Left colon (tissue), 2 donors: ENCODE results near the gene RAX. TPM values are rescaled to one million over a fixed set of nuclear protein-coding genes. Genes with fewer than 3 reads are reported as not detected.

Experiments
- ATAC-seq: fragments of 200-7000 bp; cut with Tn5 transposase; one replicate; pipeline ENCODE4 v1.9.1; 2020; ENCODE audit warnings: mild to moderate bottlenecking, moderate library complexity
- DNase-seq, 2 donors: peaks; one replicate each; pipeline ENCODE4 v3.0.0-alpha.2; 2020
- intact Hi-C, 2 donors: fragments of 100-400 bp; cut with DNase I in 1 of 2; cut with micrococcal nuclease in 1 of 2; formaldehyde crosslinking; loops; one replicate each; pipeline versions ENCODE4 v1.11.2 to v1.14.0; 2022; cut with DNase I, micrococcal nuclease
- total RNA-seq, 2 donors: library from RNA; stranded (reverse); fragmentation: NEBNext Ultra II Directional; extraction: Animal tissue kit (Norgen Biotek cat#: 25700); gene quantifications; one replicate each; pipeline ENCODE4 v1.2.1, GENCODE V29; 2021
- donor health status: DM: no; HTN: no; CAD: no.
- donor health status: DM: yes; HTN: yes; CAD: no.

Gene RAX
- total RNA-seq, 2 donors from 2014 or later = not detected

DNA sequence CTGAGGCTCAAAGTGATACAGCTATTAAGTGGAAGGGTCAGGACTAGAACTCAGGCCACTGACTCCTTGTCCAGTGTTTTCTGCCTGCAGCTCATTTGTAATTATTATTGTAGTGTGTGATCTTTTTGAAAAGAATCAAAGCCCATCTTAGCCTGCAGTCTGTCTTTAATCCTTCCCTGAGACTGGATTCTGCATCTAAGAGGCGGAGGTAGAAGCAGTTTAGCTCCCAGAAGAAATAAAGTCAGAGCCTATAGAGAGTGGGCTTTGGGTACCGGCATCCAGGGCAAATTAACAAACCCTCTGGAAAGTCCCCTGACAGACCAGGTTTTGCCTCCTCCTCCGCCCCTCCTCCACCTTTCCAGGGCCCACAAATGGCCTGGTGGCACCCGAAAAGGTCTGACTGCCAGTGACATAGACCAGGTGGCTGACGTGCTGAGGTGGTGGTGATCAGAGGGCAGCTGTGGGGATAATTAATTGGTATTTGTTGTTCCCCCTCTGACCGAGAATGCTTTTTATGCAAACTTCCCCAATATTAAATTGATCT is 2.2 kb upstream of the RAX start:
- intact Hi-C loops = no loop called here
- DNase-seq = no peak
- no peak for ATAC-seq

GRCh38 chr18:59274533-59274928 is 1.3 kb upstream of the RAX start:
- DNase-seq = no peak
- intact Hi-C loops = no loop called here
- no peak for ATAC-seq

DNA sequence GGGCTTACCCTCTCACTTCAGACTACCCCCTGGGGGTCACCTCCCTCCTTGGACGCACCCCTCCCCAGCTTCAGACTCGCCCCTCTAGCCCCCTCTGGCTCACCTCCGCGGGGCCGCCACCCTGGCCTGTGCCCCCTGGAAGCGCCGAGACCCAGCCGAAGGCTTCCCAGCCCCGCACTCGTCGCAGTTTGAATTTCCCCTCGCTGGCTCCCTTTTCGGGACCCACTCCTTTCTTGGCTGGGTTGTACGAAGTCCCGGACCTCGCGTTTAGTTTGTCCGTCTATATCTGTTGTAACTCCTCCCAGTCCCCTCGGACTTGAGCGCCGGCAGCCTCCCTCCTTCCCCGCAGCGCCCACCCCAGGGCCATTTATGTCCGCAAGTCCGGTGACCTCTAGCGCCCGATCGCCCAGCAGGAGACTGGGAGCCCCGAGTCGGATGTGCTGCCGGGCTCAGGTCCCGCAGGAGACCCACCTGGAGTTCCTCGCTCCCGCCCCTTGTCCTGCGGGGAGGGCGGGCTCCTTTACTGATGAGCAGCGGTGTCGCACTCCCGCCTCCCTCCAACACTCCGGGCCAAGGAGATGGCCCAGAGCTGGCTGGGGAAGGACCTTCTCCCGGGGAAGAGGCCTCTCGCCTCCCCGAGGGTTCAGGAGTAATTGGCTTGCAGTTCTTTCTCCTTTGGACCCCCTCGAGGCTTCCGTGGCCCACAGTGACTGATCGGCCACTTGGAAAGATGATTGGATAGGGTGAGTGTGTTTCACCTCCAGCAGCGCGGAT is 692 bp upstream of the RAX start:
- DNase-seq (no peak), ATAC-seq (no peak)
- intact Hi-C loops = no loop called here

DNA sequence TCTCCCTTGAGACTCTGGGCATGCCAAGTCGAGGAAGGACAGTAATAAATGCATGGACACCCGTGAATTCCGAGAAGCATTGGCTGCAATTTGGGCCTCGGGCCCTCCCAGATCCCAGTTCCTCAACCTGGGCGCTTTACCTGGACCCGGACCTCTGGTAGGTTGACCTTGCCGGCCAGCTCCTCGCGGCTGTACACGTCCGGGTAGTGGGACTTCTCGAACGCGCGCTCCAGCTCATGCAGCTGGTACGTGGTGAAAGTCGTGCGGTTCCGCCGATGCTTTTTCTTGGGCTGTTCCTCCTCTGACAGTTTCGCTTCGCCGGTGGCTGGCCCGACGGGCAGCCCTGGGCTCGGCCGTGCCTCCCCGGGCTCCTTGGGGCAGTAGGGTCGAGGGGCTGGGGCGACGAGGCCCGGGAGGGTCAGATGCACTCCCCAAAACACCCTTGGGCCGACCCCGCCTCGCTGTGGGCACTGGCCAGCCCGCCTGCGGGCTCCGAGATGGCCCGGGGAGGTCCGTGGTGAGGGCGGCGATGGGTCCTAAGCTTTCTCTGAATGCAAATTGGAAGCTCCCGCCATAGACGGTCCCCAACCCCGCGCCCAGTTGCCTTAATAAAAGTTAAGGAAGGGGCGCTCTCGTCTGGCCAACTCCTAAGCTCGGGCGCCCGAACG is 899 bp downstream of the RAX start:
- no peak for ATAC-seq
- intact Hi-C loops = no loop called here
- DNase-seq = no peak

DNA sequence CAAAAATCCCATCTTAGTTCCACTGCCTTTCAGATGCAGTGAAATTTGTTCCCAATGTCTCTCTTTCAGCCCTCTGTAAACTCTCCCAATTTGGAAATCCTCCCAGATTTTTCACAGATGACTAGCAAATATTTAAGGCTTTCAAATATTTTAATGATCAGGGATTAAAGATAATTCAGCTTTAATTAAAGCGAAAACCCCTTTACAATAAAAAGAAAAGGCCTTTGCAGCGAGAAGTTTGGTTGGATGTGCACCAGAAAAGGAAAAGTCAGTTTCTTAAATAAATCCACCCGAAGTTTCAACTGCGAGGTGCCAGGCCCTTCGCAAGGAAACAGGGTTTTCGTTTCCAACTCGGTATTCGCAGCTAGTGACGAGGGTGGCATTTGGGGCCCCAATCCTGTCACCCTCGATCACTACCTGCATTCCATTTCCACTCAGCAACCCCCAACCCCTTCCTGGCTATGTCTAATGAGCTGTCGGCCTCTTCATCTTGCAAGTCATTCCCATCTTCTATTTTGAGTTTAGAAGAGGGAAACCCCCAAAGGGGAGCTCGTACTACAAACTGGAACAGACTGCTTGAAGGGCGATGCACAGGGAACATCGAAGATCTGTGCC is 1.5 kb downstream of the RAX start:
- ATAC-seq (no peak), DNase-seq (no peak)
- intact Hi-C loops = no loop called here

- DNase-seq = no peak
- no peak for ATAC-seq
- intact Hi-C loops = no loop called here
Observed at GRCh38 chr18:59270689-59271257, 2.5 kb downstream of the RAX start.

GRCh38 chr18:59269563-59270119 is 3.6 kb downstream of the RAX start:
- intact Hi-C loops = no loop called here
- DNase-seq (no peak), ATAC-seq (no peak)

DNA sequence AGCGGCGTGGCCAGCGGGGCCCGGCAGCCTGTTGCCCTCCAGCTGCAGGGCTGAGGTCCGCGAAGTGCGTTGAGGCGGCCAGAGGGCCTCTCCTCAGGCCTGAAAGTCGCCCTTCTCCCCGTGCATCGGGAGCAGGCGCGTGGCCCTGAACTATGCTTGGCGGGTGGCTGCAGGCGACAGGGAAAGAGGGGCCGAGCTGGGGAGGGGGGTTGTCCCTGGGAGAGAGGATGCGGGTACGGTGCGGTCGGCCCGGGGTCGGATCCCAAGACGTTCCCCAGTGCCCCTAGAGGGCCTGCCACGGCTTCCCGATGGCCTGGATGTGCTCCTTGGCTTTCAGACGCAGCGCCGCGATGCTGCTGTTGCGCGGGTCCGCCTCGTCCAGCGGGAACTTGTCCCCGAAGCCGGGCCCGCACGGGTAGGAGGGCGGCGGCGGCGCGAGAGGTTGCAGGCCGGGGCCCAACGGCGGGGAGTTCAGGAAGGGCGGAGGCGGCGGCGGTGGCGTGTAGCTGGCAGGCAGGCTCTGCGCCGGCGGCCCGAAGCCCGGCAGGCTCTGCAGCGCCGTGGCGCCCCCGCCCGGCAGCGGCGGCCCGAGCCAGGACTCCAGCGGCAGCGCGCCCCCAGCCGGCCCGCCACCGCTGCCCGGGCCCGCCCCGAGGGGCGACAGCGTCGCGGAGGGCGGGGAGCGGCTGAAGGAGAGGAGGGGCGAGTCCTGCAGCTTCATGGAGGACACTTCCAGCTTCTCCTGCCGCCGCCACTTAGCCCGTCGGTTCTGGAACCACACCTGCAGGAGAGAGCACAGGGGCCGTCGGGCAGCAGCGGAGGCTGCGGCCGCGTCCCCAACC is 4.3 kb downstream of the RAX start:
- ATAC-seq = peak; percentile 69
- intact Hi-C loops = no loop called here
- peak in 1 of 2 donors; percentile 37 for DNase-seq

DNA sequence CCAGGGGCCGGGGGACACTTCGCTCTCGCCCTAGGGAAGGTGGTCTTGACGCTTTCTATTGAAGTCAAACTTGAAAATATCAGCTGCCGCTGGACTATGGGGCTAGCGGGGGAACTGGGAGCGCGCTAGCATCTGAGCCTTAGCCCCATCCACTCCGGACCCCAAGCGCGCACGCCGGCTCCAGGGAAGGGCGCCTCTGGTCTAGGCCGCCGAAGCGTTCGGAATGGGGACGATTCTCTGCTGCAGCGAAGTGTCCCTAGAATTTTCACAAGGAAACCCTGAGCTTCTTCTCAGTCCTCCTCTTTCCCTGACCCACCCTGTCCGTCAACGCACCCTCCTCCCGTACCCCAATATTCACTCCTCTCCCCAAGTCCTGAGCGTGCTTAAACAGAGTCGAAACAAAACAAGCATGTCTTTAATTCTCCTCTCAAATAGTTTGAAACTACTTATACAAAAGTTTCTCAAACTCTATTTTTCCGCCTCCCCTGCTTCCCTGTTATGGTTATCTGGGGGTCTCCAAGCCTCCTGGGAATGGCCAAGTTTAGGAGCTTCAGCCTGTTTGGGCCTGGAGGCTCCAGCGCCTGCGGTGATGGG is 5.0 kb downstream of the RAX start:
- ATAC-seq (no peak), DNase-seq (no peak)
- intact Hi-C loops = no loop called here

- no peak for DNase-seq
- ATAC-seq = no peak
- intact Hi-C loops = no loop called here
Observed at GRCh38 chr18:59267503-59268126, 5.6 kb downstream of the RAX start.

- ATAC-seq (no peak), DNase-seq (no peak)
- intact Hi-C loops = no loop called here
Observed at GRCh38 chr18:59266886-59267502, 6.3 kb downstream of the RAX start.

GRCh38 chr18:59266459-59266858 is 6.8 kb downstream of the RAX start:
- ATAC-seq = no peak
- no peak for DNase-seq
- intact Hi-C loops = no loop called here

DNA sequence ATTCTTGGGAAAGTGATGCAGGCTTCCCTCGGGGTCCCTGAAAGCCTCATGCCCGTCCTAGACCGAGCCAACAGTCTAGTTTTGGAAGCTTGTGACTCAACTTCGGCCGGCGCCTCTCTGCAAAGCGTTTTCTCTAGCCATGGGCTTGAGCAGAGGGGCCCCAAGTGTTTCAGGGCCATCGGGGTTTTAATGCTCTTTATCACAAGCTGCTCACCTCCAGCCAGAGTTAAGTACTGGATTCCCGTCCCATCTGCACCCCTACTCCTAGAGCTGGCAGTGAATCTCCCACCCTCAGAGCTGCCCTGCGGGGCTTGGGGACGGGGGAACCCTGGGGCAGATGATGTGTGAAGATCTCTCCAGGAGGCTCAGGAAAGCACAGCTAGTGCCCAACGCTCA is 7.3 kb downstream of the RAX start:
- intact Hi-C loops = no loop called here
- ATAC-seq (no peak), DNase-seq (no peak)

- intact Hi-C loops = no loop called here
- no peak for ATAC-seq
- DNase-seq = no peak
Observed at GRCh38 chr18:59265246-59265973, 7.8 kb downstream of the RAX start.

GRCh38 chr18:59264651-59265245 is 8.5 kb downstream of the RAX start:
- ATAC-seq (no peak), DNase-seq (no peak)
- intact Hi-C loops = no loop called here

DNA sequence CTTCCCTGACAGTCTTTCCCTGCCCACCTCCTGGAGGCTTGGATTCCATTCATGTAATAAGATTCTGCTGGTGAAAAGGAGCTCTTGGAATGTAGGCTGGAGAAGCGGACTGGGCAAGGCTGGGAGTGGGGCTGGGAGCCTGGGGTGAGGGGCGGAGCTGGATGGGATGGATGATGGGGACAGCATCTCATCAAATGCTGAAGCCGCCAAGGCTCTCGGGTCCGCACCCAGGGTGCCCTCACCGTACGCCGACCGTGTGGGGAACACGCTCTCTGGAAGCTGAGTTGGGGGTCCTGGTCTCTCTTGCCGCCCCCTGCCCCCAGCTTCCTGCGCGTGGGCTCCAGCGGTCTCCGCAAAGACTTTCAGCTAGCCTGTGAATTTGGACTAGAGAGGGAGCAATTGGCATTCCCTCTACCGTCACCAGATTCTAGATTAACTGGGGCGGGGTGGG is 9.1 kb downstream of the RAX start:
- DNase-seq (no peak), ATAC-seq (no peak)
- intact Hi-C loops = no loop called here
